SJSA1 (cell line): ENCODE results near the gene GPR87. TPM values are rescaled to one million over a fixed set of nuclear protein-coding genes. Genes with fewer than 3 reads are reported as not detected.

Source experiments
- DNase-seq, 2 experiments: peaks; one replicate each; pipeline ENCODE4 v3.0.0-alpha.2; 2015 to 2020; ENCODE audit warnings: low spot score in 2 of 2, low read depth in 1 of 2
- H3K27ac ChIP-seq: fragments of 250-450 bp; sonication (Bioruptor Pico); 2 replicates; pipeline ENCODE4 v1.5.1; 2020; ENCODE audit warnings: mild to moderate bottlenecking, moderate library complexity
- H3K27me3 ChIP-seq: fragments of 250-450 bp; sonication (Bioruptor Pico); replicated peaks from 2 replicates; pipeline ENCODE4 v1.5.1; 2020; ENCODE audit warnings: mild to moderate bottlenecking, moderate library complexity
- H3K36me3 ChIP-seq: fragments of 250-450 bp; sonication (Bioruptor Pico); 2 replicates; pipeline ENCODE4 v1.5.1; 2020; ENCODE audit warnings: mild to moderate bottlenecking
- H3K4me1 ChIP-seq: fragments of 250-450 bp; sonication (Bioruptor Pico); replicated peaks from 2 replicates; pipeline ENCODE4 v1.6.1; 2021; ENCODE audit warnings: mild to moderate bottlenecking
- H3K4me3 ChIP-seq: fragments of 250-450 bp; sonication (Bioruptor Pico); 2 replicates; pipeline ENCODE4 v1.5.1; 2020; ENCODE audit warnings: mild to moderate bottlenecking
- H3K9me3 ChIP-seq: fragments of 250-450 bp; sonication (Bioruptor Pico); replicated peaks from 2 replicates; pipeline ENCODE4 v1.5.1; 2020; ENCODE audit warnings: mild to moderate bottlenecking
- total RNA-seq: library from RNA; depleted of rRNA; stranded (reverse); fragments of >200 nt; shearing (Covaris generic); gene quantifications from 2 replicates; pipeline ENCODE4 v1.2.3, GENCODE V29; 2014

The GPR87 gene
- total RNA-seq, 1 experiment from 2014 or later: 0.29 TPM

DNA sequence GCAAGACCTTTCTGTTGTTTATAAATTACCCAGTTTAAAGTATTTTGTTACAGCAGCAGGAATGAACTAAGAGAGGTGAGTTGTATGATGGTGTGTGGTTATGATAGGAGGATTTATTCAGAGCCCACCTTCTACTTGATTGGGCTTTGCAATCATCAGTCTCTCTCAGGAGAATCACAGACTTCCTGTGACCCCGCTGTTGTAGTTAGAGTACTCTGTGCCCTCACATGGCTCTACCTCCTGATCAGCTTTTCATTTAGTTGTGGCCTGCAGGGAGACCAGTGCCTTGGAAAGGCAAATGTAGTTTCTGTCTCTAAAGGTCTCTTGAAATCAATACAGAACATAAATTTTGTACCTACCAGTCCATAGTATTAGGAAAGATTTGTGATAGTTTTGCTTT is 30.7 kb downstream of the GPR87 start:
- no peaks in the 10 kb centered on the region for H3K9me3 ChIP-seq
- no peak overlapping the region for H3K27ac ChIP-seq
- DNase-seq: no peak
- H3K4me1 ChIP-seq: peaks cover 29% of the 10 kb centered on the region
- no peak overlapping the region for H3K4me3 ChIP-seq
- H3K27me3 ChIP-seq: no peaks in the 10 kb centered on the region
- H3K36me3 ChIP-seq: no peaks in the 10 kb centered on the region

DNA sequence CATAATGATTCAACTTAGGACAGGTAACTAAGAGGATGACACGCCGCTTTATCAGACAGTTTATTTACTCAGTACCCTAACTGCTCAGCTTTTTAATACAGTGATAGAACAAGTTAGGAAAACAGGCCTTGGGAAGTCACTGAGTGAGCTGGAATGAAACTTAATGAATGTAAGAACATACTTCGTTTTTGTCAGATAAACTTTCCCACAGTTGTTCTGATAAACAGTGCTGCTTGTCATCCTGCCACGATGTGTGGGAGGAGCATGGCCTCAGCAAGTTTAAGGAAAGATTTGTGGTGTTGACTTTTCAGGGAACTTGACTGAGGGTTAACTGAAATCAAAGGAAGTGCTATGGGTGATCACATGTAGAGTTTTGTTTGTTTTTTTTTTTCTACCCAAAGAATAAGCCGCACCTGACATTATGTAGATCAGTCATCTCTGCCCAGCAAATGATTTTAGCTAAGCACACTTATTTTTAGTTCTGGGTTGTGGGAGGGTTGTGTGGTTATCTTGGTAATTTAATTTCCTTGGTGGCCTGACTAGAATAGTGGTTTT is 32.6 kb downstream of the GPR87 start:
- H3K27ac ChIP-seq: peak overlapping the region; percentile 22; the same call in 1 of the 2 replicates

GRCh38 chr3:151283387-151283786 is 33.2 kb downstream of the GPR87 start:
- no peak for DNase-seq
- H3K27me3 ChIP-seq: no peaks in the 10 kb centered on the region
- peak overlapping the region; percentile 22; the same call in 1 of the 2 replicates for H3K27ac ChIP-seq
- no peaks in the 10 kb centered on the region for H3K9me3 ChIP-seq
- no peaks in the 10 kb centered on the region for H3K36me3 ChIP-seq
- H3K4me1 ChIP-seq: peaks cover 29% of the 10 kb centered on the region
- no peak overlapping the region for H3K4me3 ChIP-seq

More for the DNA sequence above, 32.6 kb downstream of the GPR87 start:
- Histone ChIP-seq H3K4me1 (peaks cover 29% of the 10 kb centered on the region), H3K36me3 (no peaks in the 10 kb centered on the region), H3K27me3 (no peaks in the 10 kb centered on the region), H3K4me3 (no peak overlapping the region), H3K9me3 (no peaks in the 10 kb centered on the region)
- DNase-seq: peak in 1 of 2 experiments; percentile 56

- Histone ChIP-seq H3K4me1 (peaks cover 29% of the 10 kb centered on the region), H3K27me3 (no peaks in the 10 kb centered on the region), H3K36me3 (no peaks in the 10 kb centered on the region), H3K4me3 (no peak overlapping the region), H3K9me3 (no peaks in the 10 kb centered on the region), H3K27ac (no peak overlapping the region)
- DNase-seq: peak in 1 of 2 experiments; percentile 59
Measured at GRCh38 chr3:151282921-151283320, 33.7 kb downstream of the GPR87 start.

DNA sequence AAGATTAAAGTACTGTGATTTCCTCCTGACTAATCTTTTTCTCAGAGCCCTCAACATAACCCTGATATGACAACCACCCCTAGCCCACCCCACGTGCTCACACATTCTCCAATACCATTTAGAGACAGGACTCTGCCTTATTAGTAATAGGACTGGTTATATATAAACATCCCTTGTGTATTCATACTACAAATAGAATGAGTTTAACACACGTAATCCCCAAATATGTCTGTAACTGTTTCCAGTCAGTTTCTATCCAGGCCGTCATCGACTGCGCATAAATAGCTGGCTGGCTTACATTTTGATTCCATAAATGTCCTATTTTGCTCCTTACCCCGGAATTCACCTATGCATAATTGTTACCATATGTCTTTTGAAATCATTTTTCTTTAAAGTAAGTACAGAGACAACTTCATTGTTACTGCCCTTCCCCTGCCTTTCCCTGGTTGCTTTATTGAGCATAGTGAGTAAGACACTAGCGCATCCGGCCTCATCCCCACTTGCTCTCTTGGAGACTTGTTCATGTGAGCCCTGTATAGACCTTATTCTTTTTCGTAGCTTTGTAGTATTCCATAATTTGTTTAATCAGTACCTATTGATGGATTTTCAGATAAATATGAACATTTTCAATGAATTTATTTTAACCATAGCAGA is 34.8 kb downstream of the GPR87 start:
- H3K27ac ChIP-seq: peak overlapping the region; percentile 64
- H3K4me1 ChIP-seq: peaks cover 29% of the 10 kb centered on the region
- H3K27me3 ChIP-seq: no peaks in the 10 kb centered on the region
- H3K4me3 ChIP-seq: no peak overlapping the region
- H3K9me3 ChIP-seq: no peaks in the 10 kb centered on the region
- DNase-seq: peak; percentile 55 to 65
- no peaks in the 10 kb centered on the region for H3K36me3 ChIP-seq

DNA sequence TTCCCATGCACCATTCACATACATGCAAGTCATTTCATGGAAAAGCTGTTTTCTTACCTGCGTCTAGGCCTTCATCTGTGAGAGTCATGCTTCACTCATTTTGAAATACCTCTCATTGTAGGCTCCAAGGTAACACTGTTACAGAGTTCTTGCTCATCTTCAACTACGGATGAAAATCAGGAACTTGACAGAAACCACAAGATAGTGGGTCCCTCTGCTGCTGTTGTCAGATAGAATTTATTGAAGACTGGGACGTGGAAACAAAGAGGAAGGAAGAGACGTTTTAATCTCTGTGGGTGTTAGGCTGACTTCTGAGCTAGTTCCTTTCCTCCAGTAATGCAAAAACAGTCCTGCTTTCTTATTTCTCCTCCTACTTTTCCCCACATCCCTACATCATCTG is 38.4 kb downstream of the GPR87 start, which contains the start of gene P2RY14:
TSS of gene P2RY14 (minus strand) at position 313 of the 400 bp plus-strand sequence. CDS start 64,226 bp downstream, outside the sequence.
- Histone ChIP-seq H3K4me3 (no peak within 1 kb of the TSS), H3K27me3 (no peaks in the 10 kb centered on the region), H3K4me1 (peaks cover 14% of the 10 kb centered on the region), H3K36me3 (no peaks in the 10 kb centered on the region), H3K9me3 (no peaks in the 10 kb centered on the region), H3K27ac (no peak within 1 kb of the TSS)
- DNase-seq: no peak

DNA sequence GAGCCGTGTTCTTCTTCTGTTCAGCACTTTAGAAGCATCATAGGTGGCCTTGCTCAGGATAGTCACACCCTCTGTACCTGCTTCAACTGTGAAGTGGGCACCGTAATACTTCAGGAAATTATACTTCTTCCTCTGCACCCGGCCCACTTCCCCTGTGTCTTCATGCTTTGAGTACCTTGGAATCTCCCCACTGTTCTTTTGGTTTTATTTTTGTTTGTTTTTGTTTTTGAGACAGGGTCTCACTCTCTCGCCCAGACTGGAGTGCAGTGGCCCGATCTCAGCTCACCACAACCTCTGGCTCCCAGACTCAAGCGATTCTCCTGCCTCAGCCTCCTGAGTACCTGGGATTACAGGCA is 40.0 kb downstream of the GPR87 start:
- H3K27ac ChIP-seq: no peak overlapping the region
- no peaks in the 10 kb centered on the region for H3K27me3 ChIP-seq
- H3K36me3 ChIP-seq: no peaks in the 10 kb centered on the region
- no peaks in the 10 kb centered on the region for H3K9me3 ChIP-seq
- no peak overlapping the region for H3K4me3 ChIP-seq
- H3K4me1 ChIP-seq: peaks cover 4% of the 10 kb centered on the region
- DNase-seq: no peak

DNA sequence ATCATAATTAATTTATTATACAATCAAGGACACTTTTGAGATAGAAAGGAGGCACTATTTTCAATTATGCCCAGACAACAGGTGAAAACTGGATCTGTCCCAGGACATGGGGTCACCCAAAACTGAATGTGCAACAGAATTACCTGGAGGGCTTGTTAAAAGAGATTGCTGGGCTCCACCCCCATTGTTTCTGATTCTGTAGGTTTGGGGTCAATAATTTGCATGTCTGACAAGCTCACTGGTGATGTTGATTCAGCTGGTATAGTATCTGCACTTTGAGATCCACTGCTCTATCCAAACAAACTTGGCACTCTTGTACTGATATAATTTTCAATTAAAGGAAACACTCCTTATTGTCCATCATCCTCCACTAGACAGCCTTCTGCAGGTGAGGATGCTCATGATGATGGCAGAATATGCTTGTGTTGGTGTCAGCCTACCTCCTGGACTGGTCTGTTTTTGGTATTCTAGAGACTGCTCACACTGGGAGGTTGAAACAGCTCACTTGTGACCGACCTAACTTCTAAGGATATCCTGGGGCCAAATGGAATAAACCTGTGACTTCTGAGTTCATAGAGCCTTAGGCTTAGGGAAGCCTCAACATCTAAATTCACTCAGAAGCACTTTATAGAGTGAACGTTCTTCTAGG is 40.5 kb downstream of the GPR87 start:
- H3K27me3 ChIP-seq: no peaks in the 10 kb centered on the region
- no peaks in the 10 kb centered on the region for H3K4me1 ChIP-seq
- H3K36me3 ChIP-seq: no peaks in the 10 kb centered on the region
- H3K4me3 ChIP-seq: no peak overlapping the region
- no peak overlapping the region for H3K27ac ChIP-seq
- DNase-seq: no peak
- H3K9me3 ChIP-seq: no peaks in the 10 kb centered on the region

- no peaks in the 10 kb centered on the region for H3K27me3 ChIP-seq
- DNase-seq: no peak
- H3K36me3 ChIP-seq: no peaks in the 10 kb centered on the region
Measured at GRCh38 chr3:151275091-151275490, 41.5 kb downstream of the GPR87 start.

DNA sequence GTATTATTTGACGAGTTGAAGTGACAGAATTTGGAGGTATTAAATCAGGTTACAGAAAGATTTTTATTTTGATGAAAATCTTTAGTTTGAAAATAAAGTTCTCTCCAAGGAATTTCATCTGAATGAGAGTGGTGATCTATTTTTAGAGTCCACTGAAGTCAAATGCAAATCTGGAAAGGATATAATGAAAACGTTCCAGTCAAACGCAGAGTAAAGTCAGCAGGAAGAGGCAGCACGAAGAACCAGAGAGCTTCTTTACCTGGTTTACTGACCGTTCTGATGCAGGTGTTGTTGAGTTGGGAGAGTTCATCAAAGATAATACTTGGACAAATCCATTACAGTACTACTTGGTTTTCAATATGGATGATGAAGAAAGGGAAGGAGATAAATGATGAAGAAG is 47.0 kb downstream of the GPR87 start:
- no peak for DNase-seq
- H3K27ac ChIP-seq: no peak overlapping the region
- no peaks in the 10 kb centered on the region for H3K36me3 ChIP-seq
- no peaks in the 10 kb centered on the region for H3K27me3 ChIP-seq
- H3K9me3 ChIP-seq: no peaks in the 10 kb centered on the region
- peaks cover 32% of the 10 kb centered on the region for H3K4me1 ChIP-seq
- no peak overlapping the region for H3K4me3 ChIP-seq

More at GRCh38 chr3:151275091-151275490, 41.5 kb downstream of the GPR87 start:
- H3K9me3 ChIP-seq: no peaks in the 10 kb centered on the region
- H3K4me1 ChIP-seq: no peaks in the 10 kb centered on the region
- H3K27ac ChIP-seq: no peak overlapping the region
- H3K4me3 ChIP-seq: no peak overlapping the region

- Histone ChIP-seq H3K4me3 (no peak overlapping the region), H3K27ac (no peak overlapping the region), H3K36me3 (no peaks in the 10 kb centered on the region), H3K4me1 (peaks cover 43% of the 10 kb centered on the region), H3K27me3 (0 out of 2 replicates have a peak, but pooled peaks cover 2% of the 10 kb centered on the region), H3K9me3 (no peaks in the 10 kb centered on the region)
- no peak for DNase-seq
Measured at GRCh38 chr3:151268267-151269235, 48.1 kb downstream of the GPR87 start.

GRCh38 chr3:151267066-151267465 is 49.6 kb downstream of the GPR87 start:
- peak overlapping the region; percentile 18; the same call in 1 of the 2 replicates for H3K27ac ChIP-seq
- DNase-seq: peak in 1 of 2 experiments; percentile 24
- H3K27me3 ChIP-seq: 0 out of 2 replicates have a peak, but pooled peaks cover 2% of the 10 kb centered on the region
- H3K4me1 ChIP-seq: peaks cover 52% of the 10 kb centered on the region
- no peaks in the 10 kb centered on the region for H3K9me3 ChIP-seq
- no peaks in the 10 kb centered on the region for H3K36me3 ChIP-seq
- no peak overlapping the region for H3K4me3 ChIP-seq

DNA sequence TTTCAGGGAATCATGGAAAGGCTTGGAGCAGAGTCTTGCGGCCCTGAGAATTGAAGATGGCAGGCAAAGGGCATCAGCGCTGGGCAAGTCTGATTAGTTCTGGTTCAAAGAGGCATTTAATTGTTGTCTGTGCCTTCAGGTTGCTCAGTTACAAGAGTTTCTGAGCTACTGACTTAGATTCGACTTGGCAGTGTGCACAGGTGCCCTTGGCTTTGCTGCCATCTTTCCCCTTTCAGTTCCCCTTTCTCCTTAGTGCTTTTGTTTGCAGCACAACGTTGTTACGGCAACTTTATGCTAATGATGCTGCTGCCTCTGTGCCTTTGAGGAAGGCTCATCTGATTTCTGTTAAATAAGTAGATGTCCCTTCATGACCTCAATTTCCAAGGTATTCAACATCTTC is 50.8 kb downstream of the GPR87 start:
- Histone ChIP-seq H3K36me3 (no peaks in the 10 kb centered on the region), H3K4me1 (peaks cover 52% of the 10 kb centered on the region), H3K4me3 (no peak overlapping the region), H3K27me3 (0 out of 2 replicates have a peak, but pooled peaks cover 2% of the 10 kb centered on the region), H3K27ac (no peak overlapping the region), H3K9me3 (no peaks in the 10 kb centered on the region)
- DNase-seq: no peak
